A549 (cell line): ENCODE data around the gene FNDC3A. TPM values are rescaled to one million over a fixed set of nuclear protein-coding genes. Genes with fewer than 3 reads are reported as not detected.

Source experiments
- ATAC-seq, 2 experiments: fragments of 200-7000 bp in 1 of 2; fragments of >200 bp in 1 of 2; cut with Nextera tagmentation in 1 of 2; cut with Tn5 transposase in 1 of 2; 3 replicates each; pipeline versions ENCODE4 v1.8.0 to v1.9.1; 2018 to 2020; ENCODE audit warnings: mild to moderate bottlenecking in 1 of 2, moderate library complexity in 1 of 2
- CTCF ChIA-PET: fragments of 300-600 bp; sonication (Branson Sonifier 250); formaldehyde crosslinking; extraction: SDS; loops from one replicate; lab custom pipeline; 2021; ENCODE audit warnings: antibody characterized with exemption, inconsistent platforms; lab: Yijun Ruan, JAX
- POLR2A ChIA-PET: fragments of 350-600 bp; formaldehyde crosslinking; extraction: SDS; loops from one replicate; lab custom pipeline; 2021; ENCODE audit warnings: antibody characterized with exemption, inconsistent platforms; lab: Yijun Ruan, JAX
- DNase-seq, 2 experiments: peaks; one replicate each; pipeline versions ENCODE4 v3.0.0 to v3.0.0-alpha.2; 2011 to 2016; ENCODE audit warnings: low read depth in 1 of 2, low spot score in 1 of 2
- FAIRE-seq: peaks from 2 replicates; lab custom pipeline; 2011; peaks lifted over from hg19 to GRCh38; lab: Jason Lieb, UNC
- H3K27ac ChIP-seq, 2 experiments: fragments of >200 bp; sonication (Bioruptor Twin); formaldehyde crosslinking; 3 replicates each; pipeline ENCODE4 v1.5.1; 2016 to 2017
- H3K4me1 ChIP-seq: fragments of >200 bp; sonication (Bioruptor Twin); formaldehyde crosslinking; 3 replicates; pipeline ENCODE4 v1.6.1; 2016
- H3K4me2 ChIP-seq: fragments of >200 bp; sonication (Bioruptor Twin); formaldehyde crosslinking; 3 replicates; pipeline ENCODE4 v1.6.1; 2016
- H3K4me3 ChIP-seq: fragments of >200 bp; sonication (Bioruptor Twin); formaldehyde crosslinking; 3 replicates; pipeline ENCODE4 v1.5.1; 2016
- H3K9me3 ChIP-seq: fragments of >200 bp; sonication (Bioruptor Twin); formaldehyde crosslinking; 3 replicates; pipeline ENCODE4 v1.6.1; 2016
- CBX2 ChIP-seq: fragments of 200-600 bp; sonication (generic); IDR thresholded peaks from 2 replicates; pipeline ENCODE4 v1.6.1; 2016; ENCODE audit warnings: low read depth, mild to moderate bottlenecking, borderline replicate concordance
- CEBPB ChIP-seq, 2 experiments: fragments of >200 bp in 1 of 2; sonication (Bioruptor Twin) in 1 of 2; formaldehyde crosslinking in 1 of 2; IDR thresholded peaks; 2 replicates each; pipeline ENCODE4 v1.6.1; 2012 to 2016
- EHMT2 ChIP-seq: fragments of 200-600 bp; sonication (generic); IDR thresholded peaks from 2 replicates; pipeline ENCODE4 v1.6.1; 2016; ENCODE audit warnings: antibody characterized with exemption, low read depth, mild to moderate bottlenecking, moderate library complexity
- ELK1 ChIP-seq: fragments of 150-350 bp; IDR thresholded peaks from 2 replicates; pipeline ENCODE4 v1.6.1; 2014; ENCODE audit warnings: low read depth, mild to moderate bottlenecking, low read length
- EP300 ChIP-seq, 2 experiments: fragments of >200 bp; sonication (Bioruptor Twin); formaldehyde crosslinking; IDR thresholded peaks; 2 replicates in 1 of 2; 3 replicates in 1 of 2; pipeline ENCODE4 v1.6.1; 2016 to 2017
- FOSL2 ChIP-seq, 2 experiments: fragments of 450-650 bp in 1 of 2; fragments of >200 bp in 1 of 2; sonication (Bioruptor Twin) in 1 of 2; formaldehyde crosslinking; IDR thresholded peaks; 2 replicates each; pipeline versions ENCODE4 v1.5.0 to v1.6.1; 2016 to 2020; ENCODE audit warnings: mild to moderate bottlenecking in 1 of 2, moderate library complexity in 1 of 2
- FOXS1 ChIP-seq: fragments of 250-450 bp; sonication (Bioruptor Pico); IDR thresholded peaks from 2 replicates; pipeline ENCODE4 v1.5.0; 2020; ENCODE audit warnings: mild to moderate bottlenecking, moderate library complexity
- GATA3 ChIP-seq: IDR thresholded peaks from 2 replicates; pipeline ENCODE4 v1.6.1; 2012; ENCODE audit warnings: borderline replicate concordance
- HES2 ChIP-seq: fragments of >200 bp; sonication (Bioruptor Twin); formaldehyde crosslinking; IDR thresholded peaks from 2 replicates; pipeline ENCODE4 v1.6.1; 2016
- HMGXB4 ChIP-seq: fragments of 250-450 bp; sonication (Bioruptor Pico); IDR thresholded peaks from 2 replicates; pipeline ENCODE4 v1.5.0; 2021; ENCODE audit warnings: mild to moderate bottlenecking, moderate library complexity, borderline replicate concordance
- JUN ChIP-seq, 2 experiments: fragments of >200 bp; sonication (Bioruptor Twin); formaldehyde crosslinking; IDR thresholded peaks; 2 replicates in 1 of 2; 3 replicates in 1 of 2; pipeline ENCODE4 v1.6.1; 2016 to 2017
- MAFK ChIP-seq: fragments of 450-650 bp; IDR thresholded peaks from 2 replicates; pipeline ENCODE4 v1.6.1; 2014; ENCODE audit not compliant: partially characterized antibody
- MAX ChIP-seq: IDR thresholded peaks from 2 replicates; pipeline ENCODE4 v1.6.1; 2012
- MAZ ChIP-seq: fragments of 150-350 bp; IDR thresholded peaks from 2 replicates; pipeline ENCODE4 v1.6.1; 2014; ENCODE audit warnings: antibody characterized with exemption, low read depth, low read length, borderline replicate concordance
- MYC ChIP-seq: IDR thresholded peaks from 2 replicates; pipeline ENCODE4 v1.6.1; 2012; ENCODE audit warnings: mild to moderate bottlenecking, inconsistent platforms, low read length, improper control_type of control experiment, borderline replicate concordance
- NPAS2 ChIP-seq: fragments of 250-450 bp; sonication (Bioruptor Pico); IDR thresholded peaks from 2 replicates; pipeline ENCODE4 v1.8.0; 2022; ENCODE audit warnings: mild to moderate bottlenecking, moderate library complexity, borderline replicate concordance
- NR3C1 ChIP-seq: fragments of >200 bp; sonication (Bioruptor Twin); formaldehyde crosslinking; IDR thresholded peaks from 3 replicates; pipeline ENCODE4 v1.6.1; 2017
- PHF8 ChIP-seq: fragments of 200-600 bp; sonication (generic); IDR thresholded peaks from 2 replicates; pipeline ENCODE4 v1.6.1; 2016; ENCODE audit warnings: low read depth, mild to moderate bottlenecking, antibody characterized with exemption, moderate library complexity, borderline replicate concordance
- RAD21 ChIP-seq, 2 experiments: fragments of >200 bp in 1 of 2; sonication (Bioruptor Twin) in 1 of 2; formaldehyde crosslinking in 1 of 2; IDR thresholded peaks in 1 of 2; conservative IDR thresholded peaks in 1 of 2; 2 replicates in 1 of 2; 3 replicates in 1 of 2; pipeline ENCODE4 v1.6.1; 2012 to 2018; ENCODE audit warnings: inconsistent platforms in 1 of 2
- RARB ChIP-seq: fragments of 250-450 bp; sonication (Bioruptor Pico); IDR thresholded peaks from 2 replicates; pipeline ENCODE4 v1.8.0; 2021; ENCODE audit warnings: mild to moderate bottlenecking, moderate library complexity
- RCOR1 ChIP-seq: fragments of 150-350 bp; IDR thresholded peaks from 2 replicates; pipeline ENCODE4 v1.6.1; 2014; ENCODE audit warnings: antibody characterized with exemption, low read length, low read depth
- USF2 ChIP-seq: fragments of 450-650 bp; IDR thresholded peaks from 2 replicates; pipeline ENCODE4 v1.6.1; 2014; ENCODE audit warnings: antibody characterized with exemption
- ZC3H11A ChIP-seq: fragments of 450-650 bp; IDR thresholded peaks from 2 replicates; pipeline ENCODE4 v1.6.1; 2014; ENCODE audit warnings: antibody characterized with exemption, mild to moderate bottlenecking
- ZFP36 ChIP-seq: fragments of 450-650 bp; IDR thresholded peaks from 2 replicates; pipeline ENCODE4 v1.6.1; 2014; ENCODE audit warnings: borderline replicate concordance; ENCODE audit not compliant: partially characterized antibody
- ZSCAN20 ChIP-seq: fragments of 250-450 bp; sonication (Bioruptor Pico); IDR thresholded peaks from 2 replicates; pipeline ENCODE4 v1.8.0; 2022; ENCODE audit warnings: mild to moderate bottlenecking, moderate library complexity
- WGBS: methylation state at CpG from one replicate; pipeline ENCODE4 v1.1.6; 2017; ENCODE audit errors: missing lambda C conversion rate; 5-methylcytosine and 5-hydroxymethylcytosine counted together
- polyA plus RNA-seq, 4 experiments: library from polyadenylated mRNA; depleted of rRNA in 3 of 4; stranded (reverse); fragments of >200 nt; fragmentation: RNase III in 1 of 4; extraction: RNeasy Plus Mini Kit Qiagen cat#74134 plus additional on column Dnase treatment in 1 of 4; gene quantifications; 2 replicates in 3 of 4; 3 replicates in 1 of 4; pipeline ENCODE4 v1.2.3, GENCODE V29; 2011 to 2017
- TF ChIP-seq, protein P1 (sequence below): fragments of 200-600 bp; sonication (generic); IDR thresholded peaks from 2 replicates; pipeline ENCODE4 v1.6.1; 2016; ENCODE audit warnings: antibody characterized with exemption, mild to moderate bottlenecking, moderate library complexity

Gene FNDC3A
- polyA plus RNA-seq, 2 of the 4 experiments (the other 2 are of a cell fraction), result 16.0 to 32.6 TPM

DNA sequence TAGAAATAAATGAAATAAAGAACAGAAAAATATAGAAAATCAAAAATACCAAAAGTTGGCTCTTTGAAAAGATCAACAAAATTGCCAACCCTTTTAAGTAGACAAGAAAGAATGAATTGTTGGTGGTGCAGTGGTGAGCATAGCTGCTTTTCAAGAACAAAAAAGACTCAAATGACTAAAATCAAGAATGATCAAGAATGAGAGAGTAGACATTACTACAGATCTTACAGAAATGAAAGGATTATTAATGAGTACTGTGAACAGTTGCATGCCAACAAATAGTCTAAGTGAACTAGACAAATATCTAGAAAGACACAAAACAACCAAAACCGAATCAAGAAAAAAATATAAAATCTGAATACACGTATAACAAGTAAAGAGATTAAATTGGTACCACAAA lies 53.9 kb downstream of the FNDC3A start:
- H3K27ac ChIP-seq, result no peak overlapping the region
- H3K4me2 ChIP-seq, result no peak overlapping the region
- H3K4me1 ChIP-seq, result 0 out of 3 replicates have a peak, but pooled peaks cover 2% of the 10 kb centered on the region
- ChIA-PET CTCF (no interaction called here), POLR2A (no interaction called here)
- ATAC-seq (no peak), FAIRE-seq (no peak), DNase-seq (no peak)
- 87% methylated on average over 2 of the region's 2 CpGs for WGBS
- no peak overlapping the region for H3K4me3 ChIP-seq
- H3K9me3 ChIP-seq, result no peaks in the 10 kb centered on the region
- no peak for TF ChIP-seq RAD21 (conservative IDR thresholded peaks at IDR 0.05 in 1 of 2, IDR thresholded peaks at IDR 0.05 in 1 of 2)
- TF ChIP-seq USF2, result no peak
- no peak for TF ChIP-seq NR3C1
- no peak for TF ChIP-seq NPAS2 (CRISPR knock-in tag)
- TF ChIP-seq JUN (IDR thresholded peaks at IDR 0.05), result no peak
- TF ChIP-seq CBX2, result no peak
- no peak for TF ChIP-seq PHF8
- no peak for TF ChIP-seq EP300 (IDR thresholded peaks at IDR 0.05)
- no peak for TF ChIP-seq EHMT2
- TF ChIP-seq FOSL2 (IDR thresholded peaks at IDR 0.05), result no peak
- TF ChIP-seq FOSL2 (CRISPR knock-in tag; IDR thresholded peaks at IDR 0.05), result no peak
- no peak for TF ChIP-seq ZSCAN20 (CRISPR knock-in tag)
- TF ChIP-seq ELK1, result no peak
- no peak for TF ChIP-seq MAFK
- no peak for TF ChIP-seq MAX
- TF ChIP-seq RCOR1, result no peak
- TF ChIP-seq, protein P1, sequence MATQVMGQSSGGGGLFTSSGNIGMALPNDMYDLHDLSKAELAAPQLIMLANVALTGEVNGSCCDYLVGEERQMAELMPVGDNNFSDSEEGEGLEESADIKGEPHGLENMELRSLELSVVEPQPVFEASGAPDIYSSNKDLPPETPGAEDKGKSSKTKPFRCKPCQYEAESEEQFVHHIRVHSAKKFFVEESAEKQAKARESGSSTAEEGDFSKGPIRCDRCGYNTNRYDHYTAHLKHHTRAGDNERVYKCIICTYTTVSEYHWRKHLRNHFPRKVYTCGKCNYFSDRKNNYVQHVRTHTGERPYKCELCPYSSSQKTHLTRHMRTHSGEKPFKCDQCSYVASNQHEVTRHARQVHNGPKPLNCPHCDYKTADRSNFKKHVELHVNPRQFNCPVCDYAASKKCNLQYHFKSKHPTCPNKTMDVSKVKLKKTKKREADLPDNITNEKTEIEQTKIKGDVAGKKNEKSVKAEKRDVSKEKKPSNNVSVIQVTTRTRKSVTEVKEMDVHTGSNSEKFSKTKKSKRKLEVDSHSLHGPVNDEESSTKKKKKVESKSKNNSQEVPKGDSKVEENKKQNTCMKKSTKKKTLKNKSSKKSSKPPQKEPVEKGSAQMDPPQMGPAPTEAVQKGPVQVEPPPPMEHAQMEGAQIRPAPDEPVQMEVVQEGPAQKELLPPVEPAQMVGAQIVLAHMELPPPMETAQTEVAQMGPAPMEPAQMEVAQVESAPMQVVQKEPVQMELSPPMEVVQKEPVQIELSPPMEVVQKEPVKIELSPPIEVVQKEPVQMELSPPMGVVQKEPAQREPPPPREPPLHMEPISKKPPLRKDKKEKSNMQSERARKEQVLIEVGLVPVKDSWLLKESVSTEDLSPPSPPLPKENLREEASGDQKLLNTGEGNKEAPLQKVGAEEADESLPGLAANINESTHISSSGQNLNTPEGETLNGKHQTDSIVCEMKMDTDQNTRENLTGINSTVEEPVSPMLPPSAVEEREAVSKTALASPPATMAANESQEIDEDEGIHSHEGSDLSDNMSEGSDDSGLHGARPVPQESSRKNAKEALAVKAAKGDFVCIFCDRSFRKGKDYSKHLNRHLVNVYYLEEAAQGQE, result no peak
- no peak for TF ChIP-seq HMGXB4

GRCh38 chr13:49030213-49030612 lies 54.5 kb downstream of the FNDC3A start:
- H3K9me3 ChIP-seq, result no peaks in the 10 kb centered on the region
- ChIA-PET POLR2A (no interaction called here), CTCF (no interaction called here)
- H3K4me1 ChIP-seq, result no peaks in the 10 kb centered on the region
- H3K4me2 ChIP-seq, result no peak overlapping the region
- no peak for DNase-seq
- H3K4me3 ChIP-seq, result no peak overlapping the region
- no peak for ATAC-seq
- no peak overlapping the region for H3K27ac ChIP-seq
- FAIRE-seq, result no peak
- WGBS, result 49% methylated on average over 2 of the region's 2 CpGs
- TF ChIP-seq MYC (no peak), CEBPB (IDR thresholded peaks at IDR 0.05) (no peak), CBX2 (no peak), ELK1 (no peak), FOXS1 (no peak), HMGXB4 (no peak), HES2 (no peak), ZC3H11A (no peak), MAFK (no peak), RARB (CRISPR knock-in tag) (no peak), GATA3 (no peak), MAZ (no peak), ZFP36 (no peak)
